PC-3 (cell line): ENCODE results near the gene SPRY1.

Experiments used
- EZH2 ChIP-seq: fragments of 300-600 bp; sonication (generic); IDR thresholded peaks from one replicate; pipeline ENCODE4 v1.6.1; 2017; ENCODE audit warnings: antibody characterized with exemption, mild to moderate bottlenecking, low read length; ENCODE audit not compliant: unreplicated experiment
- TF ChIP-seq, protein P1 (sequence below): fragments of 300-600 bp; sonication (generic); conservative IDR thresholded peaks from 2 replicates; pipeline ENCODE4 v1.5.1; 2017; ENCODE audit warnings: antibody characterized with exemption, low read depth, mild to moderate bottlenecking, low read length

GRCh38 chr4:123427951-123428350 lies 31.4 kb downstream of the SPRY1 start:
- TF ChIP-seq, protein P1, sequence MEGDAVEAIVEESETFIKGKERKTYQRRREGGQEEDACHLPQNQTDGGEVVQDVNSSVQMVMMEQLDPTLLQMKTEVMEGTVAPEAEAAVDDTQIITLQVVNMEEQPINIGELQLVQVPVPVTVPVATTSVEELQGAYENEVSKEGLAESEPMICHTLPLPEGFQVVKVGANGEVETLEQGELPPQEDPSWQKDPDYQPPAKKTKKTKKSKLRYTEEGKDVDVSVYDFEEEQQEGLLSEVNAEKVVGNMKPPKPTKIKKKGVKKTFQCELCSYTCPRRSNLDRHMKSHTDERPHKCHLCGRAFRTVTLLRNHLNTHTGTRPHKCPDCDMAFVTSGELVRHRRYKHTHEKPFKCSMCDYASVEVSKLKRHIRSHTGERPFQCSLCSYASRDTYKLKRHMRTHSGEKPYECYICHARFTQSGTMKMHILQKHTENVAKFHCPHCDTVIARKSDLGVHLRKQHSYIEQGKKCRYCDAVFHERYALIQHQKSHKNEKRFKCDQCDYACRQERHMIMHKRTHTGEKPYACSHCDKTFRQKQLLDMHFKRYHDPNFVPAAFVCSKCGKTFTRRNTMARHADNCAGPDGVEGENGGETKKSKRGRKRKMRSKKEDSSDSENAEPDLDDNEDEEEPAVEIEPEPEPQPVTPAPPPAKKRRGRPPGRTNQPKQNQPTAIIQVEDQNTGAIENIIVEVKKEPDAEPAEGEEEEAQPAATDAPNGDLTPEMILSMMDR = no peak
- TF ChIP-seq EZH2 = no peak
